ENCODE results near the gene ABTB2. TPM values are rescaled to one million over a fixed set of nuclear protein-coding genes. Genes with fewer than 3 reads are reported as not detected.

Gene ABTB2
- total RNA-seq, 1 experiment from 2014 or later = 3.1 TPM

GRCh38 chr11:34330653-34331052, 27.2 kb downstream of the ABTB2 start:
- Mint-ChIP-seq H3K4me1 (ENCODE audit: insufficient read depth, unreplicated experiment) (peaks cover 17% of the 10 kb centered on the region), H3K4me3 (ENCODE audit: unreplicated experiment) (no peak overlapping the region), H3K27ac (ENCODE audit: low read depth, unreplicated experiment) (no peak overlapping the region), H3K36me3 (ENCODE audit: insufficient read depth, unreplicated experiment) (no peaks in the 10 kb centered on the region), H3K27me3 (ENCODE audit: insufficient read depth, unreplicated experiment) (peaks cover 7% of the 10 kb centered on the region), H3K9me3 (ENCODE audit: unreplicated experiment) (no peaks in the 10 kb centered on the region)
- ChIA-PET CTCF (no interaction called here), POLR2A (no interaction called here)
- no TSS peak for BruUV-seq (replicated peaks)
- DNase-seq (ENCODE audit: unreplicated experiment) = peak; percentile 23
- TF ChIP-seq, protein P1, sequence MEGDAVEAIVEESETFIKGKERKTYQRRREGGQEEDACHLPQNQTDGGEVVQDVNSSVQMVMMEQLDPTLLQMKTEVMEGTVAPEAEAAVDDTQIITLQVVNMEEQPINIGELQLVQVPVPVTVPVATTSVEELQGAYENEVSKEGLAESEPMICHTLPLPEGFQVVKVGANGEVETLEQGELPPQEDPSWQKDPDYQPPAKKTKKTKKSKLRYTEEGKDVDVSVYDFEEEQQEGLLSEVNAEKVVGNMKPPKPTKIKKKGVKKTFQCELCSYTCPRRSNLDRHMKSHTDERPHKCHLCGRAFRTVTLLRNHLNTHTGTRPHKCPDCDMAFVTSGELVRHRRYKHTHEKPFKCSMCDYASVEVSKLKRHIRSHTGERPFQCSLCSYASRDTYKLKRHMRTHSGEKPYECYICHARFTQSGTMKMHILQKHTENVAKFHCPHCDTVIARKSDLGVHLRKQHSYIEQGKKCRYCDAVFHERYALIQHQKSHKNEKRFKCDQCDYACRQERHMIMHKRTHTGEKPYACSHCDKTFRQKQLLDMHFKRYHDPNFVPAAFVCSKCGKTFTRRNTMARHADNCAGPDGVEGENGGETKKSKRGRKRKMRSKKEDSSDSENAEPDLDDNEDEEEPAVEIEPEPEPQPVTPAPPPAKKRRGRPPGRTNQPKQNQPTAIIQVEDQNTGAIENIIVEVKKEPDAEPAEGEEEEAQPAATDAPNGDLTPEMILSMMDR (IDR thresholded peaks at IDR 0.05; ENCODE audit: unreplicated experiment) = no peak
- intact Hi-C loops (cut with micrococcal nuclease) = no loop called here

DNA sequence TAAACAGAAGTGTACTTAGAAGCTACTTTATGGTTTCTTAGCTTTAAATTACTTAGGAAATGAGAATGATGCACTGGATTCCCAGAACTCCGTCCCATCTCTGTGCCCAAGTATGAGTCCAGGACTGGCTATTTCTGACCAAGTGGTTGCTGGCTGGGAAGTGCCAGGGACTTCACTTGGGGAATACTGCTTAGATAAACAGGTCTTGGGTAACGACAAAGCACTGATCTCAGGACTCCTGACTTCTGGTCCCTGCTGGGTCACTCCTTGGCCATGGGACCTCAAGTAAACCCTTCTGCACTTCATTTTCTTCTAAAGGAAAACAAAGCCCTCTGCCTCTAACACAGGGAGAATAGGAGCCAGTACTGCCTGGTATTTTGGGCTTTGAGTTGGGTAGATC, 27.9 kb downstream of the ABTB2 start:
- ChIA-PET CTCF (no interaction called here), POLR2A (no interaction called here)
- no peak overlapping the region for H3K27ac Mint-ChIP-seq (ENCODE audit: low read depth, unreplicated experiment)
- H3K4me1 Mint-ChIP-seq (ENCODE audit: insufficient read depth, unreplicated experiment) = peaks cover 17% of the 10 kb centered on the region
- H3K36me3 Mint-ChIP-seq (ENCODE audit: insufficient read depth, unreplicated experiment) = no peaks in the 10 kb centered on the region
- BruUV-seq (replicated peaks) = no TSS peak
- intact Hi-C loops (cut with micrococcal nuclease) = no loop called here
- H3K9me3 Mint-ChIP-seq (ENCODE audit: unreplicated experiment) = no peaks in the 10 kb centered on the region
- H3K4me3 Mint-ChIP-seq (ENCODE audit: unreplicated experiment) = no peak overlapping the region
- DNase-seq (ENCODE audit: unreplicated experiment) = no peak
- peaks cover 5% of the 10 kb centered on the region for H3K27me3 Mint-ChIP-seq (ENCODE audit: insufficient read depth, unreplicated experiment)
- TF ChIP-seq, protein P1 (IDR thresholded peaks at IDR 0.05; ENCODE audit: unreplicated experiment) = no peak

DNA sequence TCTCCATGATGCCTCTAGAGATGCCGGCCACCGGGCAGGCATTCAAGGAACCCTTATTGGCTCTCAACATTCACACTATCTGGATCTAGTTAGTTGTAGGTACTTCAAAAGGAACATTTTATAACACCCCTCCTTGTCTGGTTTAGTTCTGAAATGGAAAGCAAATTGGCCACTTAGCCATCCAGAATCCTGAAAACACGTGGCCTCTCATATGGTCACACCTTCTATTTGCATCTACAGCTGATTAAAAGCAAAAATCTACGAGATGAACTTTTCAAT, 29.2 kb downstream of the ABTB2 start:
- intact Hi-C loops (cut with micrococcal nuclease) = no loop called here
- Mint-ChIP-seq H3K36me3 (ENCODE audit: insufficient read depth, unreplicated experiment) (no peaks in the 10 kb centered on the region), H3K4me3 (ENCODE audit: unreplicated experiment) (no peak overlapping the region), H3K4me1 (ENCODE audit: insufficient read depth, unreplicated experiment) (peaks cover 17% of the 10 kb centered on the region), H3K27ac (ENCODE audit: low read depth, unreplicated experiment) (no peak overlapping the region), H3K27me3 (ENCODE audit: insufficient read depth, unreplicated experiment) (no peaks in the 10 kb centered on the region), H3K9me3 (ENCODE audit: unreplicated experiment) (no peaks in the 10 kb centered on the region)
- ChIA-PET POLR2A (no interaction called here), CTCF (no interaction called here)
- TF ChIP-seq, protein P1 (IDR thresholded peaks at IDR 0.05; ENCODE audit: unreplicated experiment) = no peak
- BruUV-seq (replicated peaks) = no TSS peak
- DNase-seq (ENCODE audit: unreplicated experiment) = no peak

- POLR2A ChIA-PET = no interaction called here
- no TSS peak for BruUV-seq (replicated peaks)
- H3K36me3 Mint-ChIP-seq (ENCODE audit: insufficient read depth, unreplicated experiment) = no peaks in the 10 kb centered on the region
These were observed 29.8 kb downstream of the ABTB2 start for GRCh38 chr11:34327804-34328631.

More at GRCh38 chr11:34327804-34328631, 29.8 kb downstream of the ABTB2 start:
- Mint-ChIP-seq H3K27me3 (ENCODE audit: insufficient read depth, unreplicated experiment) (no peaks in the 10 kb centered on the region), H3K4me1 (ENCODE audit: insufficient read depth, unreplicated experiment) (peaks cover 17% of the 10 kb centered on the region), H3K9me3 (ENCODE audit: unreplicated experiment) (no peaks in the 10 kb centered on the region), H3K27ac (ENCODE audit: low read depth, unreplicated experiment) (no peak overlapping the region), H3K4me3 (ENCODE audit: unreplicated experiment) (no peak overlapping the region)
- TF ChIP-seq, protein P1 (IDR thresholded peaks at IDR 0.05; ENCODE audit: unreplicated experiment) = no peak
- no peak for DNase-seq (ENCODE audit: unreplicated experiment)
- CTCF ChIA-PET = no interaction called here
- intact Hi-C loops (cut with micrococcal nuclease) = no loop called here

Data from MCF 10A (cell line).